H1 (cell line): Measurements from ENCODE around the gene DOK7. TPM values are rescaled to one million over a fixed set of nuclear protein-coding genes. Genes with fewer than 3 reads are reported as not detected.

Source experiments
- CTCF ChIA-PET: fragments of 300-600 bp; sonication (Branson Sonifier 250); formaldehyde crosslinking; loops from one replicate; lab custom pipeline; 2021; ENCODE audit not compliant: partially characterized antibody; lab: Charles Lee
- POLR2A ChIA-PET: fragments of 300-600 bp; sonication (Branson Sonifier 250); formaldehyde crosslinking; loops from one replicate; lab custom pipeline; 2021; ENCODE audit warnings: inconsistent platforms; ENCODE audit not compliant: partially characterized antibody; lab: Charles Lee
- DNase-seq, 2 experiments: peaks; one replicate each; pipeline versions ENCODE4 v3.0.0 to v3.0.0-alpha.2; 2010 to 2022; ENCODE audit warnings: low spot score in 2 of 2, low read depth in 1 of 2, mixed read lengths in 1 of 2
- FAIRE-seq: peaks from 2 replicates; lab custom pipeline; 2011; peaks lifted over from hg19 to GRCh38; lab: Jason Lieb, UNC
- H2AFZ ChIP-seq: 2 replicates; pipeline ENCODE4 v1.8.1; 2012; ENCODE audit warnings: low read length, inconsistent platforms
- H2AK5ac ChIP-seq: 2 replicates; pipeline ENCODE4 v1.6.1; 2013; ENCODE audit warnings: low read depth, low read length
- H2BK120ac ChIP-seq: replicated peaks from 2 replicates; pipeline ENCODE3; 2013; ENCODE audit warnings: low read depth, low read length, inconsistent platforms
- H2BK12ac ChIP-seq: 2 replicates; pipeline ENCODE4 v1.6.1; 2013; ENCODE audit warnings: low read depth, low read length
- H2BK15ac ChIP-seq: 2 replicates; pipeline ENCODE4 v1.6.1; 2013; ENCODE audit warnings: low read length
- H2BK20ac ChIP-seq: 2 replicates; pipeline ENCODE4 v1.6.1; 2013; ENCODE audit warnings: low read length
- H2BK5ac ChIP-seq: 2 replicates; pipeline ENCODE4 v1.6.1; 2013; ENCODE audit warnings: low read depth, low read length
- H3K14ac ChIP-seq: 2 replicates; pipeline ENCODE4 v1.6.1; 2013; ENCODE audit warnings: inconsistent platforms; ENCODE audit not compliant: insufficient read length
- H3K18ac ChIP-seq: 2 replicates; pipeline ENCODE4 v1.6.1; 2013; ENCODE audit warnings: low read length; ENCODE audit errors: extremely low read depth
- H3K23ac ChIP-seq: 2 replicates; pipeline ENCODE4 v1.6.1; 2013; ENCODE audit warnings: inconsistent platforms; ENCODE audit not compliant: insufficient read length
- H3K23me2 ChIP-seq: 2 replicates; pipeline ENCODE4 v1.6.1; 2013; ENCODE audit warnings: low read depth, low read length
- H3K27ac ChIP-seq: 2 replicates; pipeline ENCODE4 v1.6.1; 2011; ENCODE audit warnings: low read depth, low read length, inconsistent platforms
- H3K27me3 ChIP-seq, 4 experiments: replicated peaks in 1 of 4; 1 replicate in 1 of 4; 2 replicates in 3 of 4; pipeline versions ENCODE4 v1.6.1 to v1.8.1; 2011 to 2013; ENCODE audit warnings: low read length in 3 of 4, mild to moderate bottlenecking in 3 of 4, inconsistent platforms in 2 of 4, mixed read lengths in 2 of 4, moderate library complexity in 1 of 4; ENCODE audit not compliant: control insufficient read depth in 3 of 4, insufficient read depth in 3 of 4; ENCODE audit errors: extremely low read depth in 1 of 4
- H3K36me3 ChIP-seq, 4 experiments: 2 replicates each; pipeline versions ENCODE4 v1.6.1 to v1.8.1; 2011 to 2013; ENCODE audit warnings: mild to moderate bottlenecking in 4 of 4, low read length in 3 of 4, moderate library complexity in 2 of 4, control low read depth in 1 of 4, inconsistent platforms in 1 of 4; ENCODE audit not compliant: insufficient read depth in 4 of 4, control insufficient read depth in 2 of 4
- H3K4ac ChIP-seq: replicated peaks from 2 replicates; pipeline ENCODE3; 2013; ENCODE audit warnings: low read length, low read depth, mixed read lengths, inconsistent platforms; ENCODE audit not compliant: insufficient read length
- H3K4me1 ChIP-seq, 4 experiments: replicated peaks in 1 of 4; 1 replicate in 1 of 4; 2 replicates in 3 of 4; pipeline versions ENCODE4 v1.6.1 to v1.8.1; 2011 to 2013; ENCODE audit warnings: low read length in 3 of 4, inconsistent platforms in 2 of 4, mixed read lengths in 1 of 4; ENCODE audit not compliant: insufficient read depth in 4 of 4, control insufficient read depth in 3 of 4
- H3K4me2 ChIP-seq, 2 experiments: 2 replicates each; pipeline versions ENCODE4 v1.6.1 to v1.8.1; 2011 to 2013; ENCODE audit warnings: low read depth in 2 of 2, low read length in 2 of 2, control low read depth in 1 of 2, inconsistent platforms in 1 of 2, mild to moderate bottlenecking in 1 of 2; ENCODE audit not compliant: insufficient read depth in 1 of 2
- H3K4me3 ChIP-seq, 4 experiments: fragments of 200-600, 300-600 bp in 1 of 4; sonication (generic), shearing (Covaris generic), sonication (Bioruptor Twin) in 1 of 4; 2 replicates each; pipeline versions ENCODE4 v1.5.1 to v1.8.1; 2011 to 2016; ENCODE audit warnings: low read length in 4 of 4, low read depth in 3 of 4, control low read depth in 2 of 4, inconsistent platforms in 2 of 4, mild to moderate bottlenecking in 2 of 4, mixed read lengths in 1 of 4, moderate library complexity in 1 of 4; ENCODE audit not compliant: insufficient read depth in 2 of 4; ENCODE audit errors: extremely low read depth in 1 of 4
- H3K56ac ChIP-seq: replicated peaks from 2 replicates; pipeline ENCODE3; 2013; ENCODE audit warnings: low read depth, mild to moderate bottlenecking, mixed read lengths, low read length, inconsistent platforms; ENCODE audit not compliant: insufficient read length
- H3K79me1 ChIP-seq: 2 replicates; pipeline ENCODE4 v1.6.1; 2013; ENCODE audit warnings: low read depth, low read length, control low read depth
- H3K79me2 ChIP-seq, 2 experiments: 2 replicates each; pipeline versions ENCODE4 v1.6.1 to v1.8.1; 2012 to 2013; ENCODE audit warnings: low read length in 2 of 2, mild to moderate bottlenecking in 2 of 2, inconsistent platforms in 1 of 2; ENCODE audit not compliant: insufficient read depth in 2 of 2, control insufficient read depth in 1 of 2
- H3K9ac ChIP-seq, 4 experiments: replicated peaks in 1 of 4; 1 replicate in 1 of 4; 2 replicates in 3 of 4; pipeline versions ENCODE4 v1.6.1 to v1.8.1; 2011 to 2013; ENCODE audit warnings: low read depth in 3 of 4, low read length in 3 of 4, control low read depth in 2 of 4, mild to moderate bottlenecking in 2 of 4, moderate library complexity in 2 of 4, inconsistent platforms in 1 of 4; ENCODE audit errors: extremely low read depth in 1 of 4
- H3K9me3 ChIP-seq, 2 experiments: 2 replicates each; pipeline versions ENCODE4 v1.6.1 to v1.8.1; 2012 to 2013; ENCODE audit warnings: mild to moderate bottlenecking in 2 of 2, moderate library complexity in 2 of 2, control low read depth in 1 of 2, inconsistent platforms in 1 of 2, low read depth in 1 of 2, low read length in 1 of 2, mixed read lengths in 1 of 2; ENCODE audit not compliant: insufficient read depth in 2 of 2
- H4K20me1 ChIP-seq, 2 experiments: replicated peaks in 1 of 2; 2 replicates each; pipeline versions ENCODE3 to v1.8.1; 2011 to 2013; ENCODE audit warnings: inconsistent platforms in 2 of 2, low read length in 2 of 2, mild to moderate bottlenecking in 1 of 2; ENCODE audit not compliant: insufficient read depth in 2 of 2, control insufficient read depth in 1 of 2
- H4K5ac ChIP-seq: 2 replicates; pipeline ENCODE4 v1.6.1; 2013; ENCODE audit warnings: low read length, low read depth, mixed read lengths, inconsistent platforms; ENCODE audit not compliant: insufficient read length
- H4K8ac ChIP-seq: 2 replicates; pipeline ENCODE4 v1.8.0; 2013; ENCODE audit warnings: mild to moderate bottlenecking, moderate library complexity, low read length, inconsistent platforms; ENCODE audit not compliant: insufficient read depth; ENCODE audit errors: extremely low read depth
- H4K91ac ChIP-seq: replicated peaks from 2 replicates; pipeline ENCODE3; 2013; ENCODE audit warnings: low read length, mixed read lengths, inconsistent platforms; ENCODE audit not compliant: insufficient read length
- CREB1 ChIP-seq: IDR thresholded peaks from 2 replicates; pipeline ENCODE4 v1.6.1; 2012; ENCODE audit warnings: inconsistent platforms
- EP300 ChIP-seq, 2 experiments: IDR thresholded peaks; 1 replicate in 1 of 2; 2 replicates in 1 of 2; pipeline ENCODE4 v1.6.1; 2011 to 2012; ENCODE audit warnings: low read depth in 2 of 2, low read length in 2 of 2, mild to moderate bottlenecking in 2 of 2, borderline replicate concordance in 1 of 2, inconsistent platforms in 1 of 2, moderate library complexity in 1 of 2
- HDAC6 ChIP-seq: IDR thresholded peaks from one replicate; pipeline ENCODE4 v1.7.1; 2012; ENCODE audit warnings: low read depth, mild to moderate bottlenecking, inconsistent platforms, low read length, moderate library complexity
- KDM4A ChIP-seq: IDR thresholded peaks from one replicate; pipeline ENCODE4 v1.7.1; 2012; ENCODE audit warnings: low read depth, mild to moderate bottlenecking, moderate library complexity, low read length, inconsistent platforms; ENCODE audit not compliant: severe bottlenecking
- NANOG ChIP-seq: IDR thresholded peaks from 2 replicates; pipeline ENCODE4 v1.6.1; 2011; ENCODE audit warnings: low read length, low read depth, mild to moderate bottlenecking, inconsistent platforms; ENCODE audit not compliant: insufficient read depth, poor library complexity, severe bottlenecking
- PHF8 ChIP-seq: fragments of 200-600 bp; sonication (generic); conservative IDR thresholded peaks from 2 replicates; pipeline ENCODE4 v1.7.1; 2012; ENCODE audit warnings: low read depth, mild to moderate bottlenecking, inconsistent platforms, low read length, moderate library complexity
- POLR2AphosphoS5 ChIP-seq: IDR thresholded peaks from 2 replicates; pipeline ENCODE4 v1.6.1; 2011; ENCODE audit warnings: low read depth, low read length
- RAD21 ChIP-seq, 2 experiments: IDR thresholded peaks in 1 of 2; conservative IDR thresholded peaks in 1 of 2; 2 replicates each; pipeline ENCODE4 v1.6.1; 2011; ENCODE audit warnings: low read depth in 2 of 2, low read length in 2 of 2, improper control_type of control experiment in 1 of 2, inconsistent platforms in 1 of 2, mild to moderate bottlenecking in 1 of 2, moderate library complexity in 1 of 2
- SIN3A ChIP-seq, 2 experiments: IDR thresholded peaks in 1 of 2; conservative IDR thresholded peaks in 1 of 2; 2 replicates each; pipeline ENCODE4 v1.6.1; 2011 to 2012; ENCODE audit warnings: low read length in 2 of 2, improper control_type of control experiment in 1 of 2, low read depth in 1 of 2, mild to moderate bottlenecking in 1 of 2
- TAF7 ChIP-seq: optimal IDR thresholded peaks from 2 replicates; pipeline ENCODE3; 2011; ENCODE audit warnings: low read depth, mild to moderate bottlenecking, inconsistent platforms, low read length, moderate library complexity, borderline replicate concordance
- TBP ChIP-seq: IDR thresholded peaks from 2 replicates; pipeline ENCODE4 v1.6.1; 2011; ENCODE audit warnings: low read depth, low read length, improper control_type of control experiment
- WGBS, 2 experiments: shearing (Covaris generic) in 1 of 2; methylation state at CpG; one replicate each; pipeline versions ENCODE4 v1.1.6 to v1.1.7; 2013 to 2015; ENCODE audit warnings: low lambda C conversion rate in 2 of 2, mixed read lengths in 2 of 2, inconsistent platforms in 1 of 2, low coverage in 1 of 2, missing lambda C conversion rate in 1 of 2; ENCODE audit not compliant: insufficient replicate concordance in 2 of 2, insufficient coverage in 1 of 2, insufficient read length in 1 of 2; ENCODE audit errors: extremely low coverage in 1 of 2, missing lambda C conversion rate in 1 of 2; 5-methylcytosine and 5-hydroxymethylcytosine counted together
- polyA plus RNA-seq, 7 experiments: library from polyadenylated mRNA; depleted of rRNA in 3 of 7; stranded (reverse) in 5 of 7; unstranded in 2 of 7; fragments of >200 nt in 5 of 7; fragments of 200-250 nt in 2 of 7; gene quantifications; 1 replicate in 5 of 7; 2 replicates in 1 of 7; 4 replicates in 1 of 7; pipeline versions ENCODE4 v1.2.1 to v1.2.3, GENCODE V29; 2011 to 2013; ENCODE audit warnings: missing spikeins in 2 of 7, mixed read lengths in 2 of 7
- total RNA-seq: library from RNA; stranded (reverse); fragmentation: NEBNext Ultra II Directional; extraction: Animal tissue kit (Norgen Biotek cat#: 25700); gene quantifications from 2 replicates; pipeline ENCODE4 v1.2.1, GENCODE V29; 2021

Gene DOK7
- total and polyA plus RNA-seq, 2 of the 8 experiments (the other 6 are each of a cell fraction or from before 2014, with no cell fraction given), result 0.32 TPM; not detected in 1

DNA sequence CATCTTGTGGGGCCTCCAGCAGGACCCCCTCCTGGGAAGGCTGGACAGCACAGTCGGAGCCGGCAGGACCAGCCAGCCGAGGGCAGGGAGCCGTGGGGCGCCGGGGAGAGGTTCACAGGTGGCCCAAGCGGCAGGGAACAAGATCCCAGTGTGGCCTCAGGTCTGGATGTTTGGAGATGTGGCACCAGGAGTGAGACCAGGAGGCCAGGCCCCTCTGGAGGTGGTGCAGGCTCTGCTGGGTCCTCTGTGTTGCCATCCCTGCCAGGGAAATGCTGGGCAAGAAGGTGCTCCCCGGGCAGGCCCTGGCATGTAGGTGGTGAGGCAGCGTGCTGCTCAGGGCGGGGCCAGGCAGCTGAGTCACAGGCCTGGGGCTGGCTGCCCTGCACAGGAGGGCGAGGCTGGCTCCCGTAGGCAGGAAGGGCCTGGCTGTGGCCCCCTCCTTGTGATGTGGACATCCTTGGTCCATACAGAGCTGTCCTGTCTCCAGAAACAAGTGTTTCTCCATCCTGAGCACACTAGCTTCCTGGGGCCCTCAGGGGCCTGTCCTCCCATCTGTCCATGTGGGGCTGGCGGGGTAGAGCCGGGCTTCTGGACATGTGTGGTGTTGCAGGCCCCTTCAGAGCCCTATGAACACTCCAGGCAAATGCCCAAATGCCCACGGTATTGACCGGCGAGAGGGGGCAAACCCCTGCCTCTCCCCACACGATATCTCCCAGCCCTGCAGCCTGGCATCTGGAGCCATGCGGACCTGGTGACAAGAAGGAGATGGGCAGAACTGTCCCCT is 26.1 kb upstream of the DOK7 start:
- Histone ChIP-seq H3K4ac (no peak overlapping the region), H3K79me1 (no peaks in the 10 kb centered on the region), H3K9me3 (no peaks in the 10 kb centered on the region), H4K20me1 (no peaks in the 10 kb centered on the region), H3K4me1 (peaks cover 0 to 5% (median 2%) of the 10 kb centered on the region in 4 experiments; a peak in 3 of 7 replicates), H2BK120ac (no peak overlapping the region), H3K56ac (no peak overlapping the region), H2BK5ac (peak overlapping the region; percentile 66; the same call in 1 of the 2 replicates), H3K9ac (no peak overlapping the region), H4K5ac (no peak overlapping the region), H3K14ac (no peak overlapping the region), H4K8ac (no peak overlapping the region), H3K79me2 (no peaks in the 10 kb centered on the region), H3K23ac (no peak overlapping the region), H2BK20ac (no peak overlapping the region), H3K36me3 (no peaks in the 10 kb centered on the region), H3K4me3 (no peak overlapping the region), H3K27me3 (no peaks in the 10 kb centered on the region; a peak in 1 of 7 replicates), H3K18ac (no peak overlapping the region; the same call in 1 of the 2 replicates), H3K4me2 (no peak overlapping the region), H4K91ac (peak overlapping the region; percentile 65), H3K23me2 (no peaks in the 10 kb centered on the region), H2BK12ac (no peak overlapping the region), H3K27ac (no peak overlapping the region), H2AK5ac (no peak overlapping the region), H2BK15ac (no peak overlapping the region), H2AFZ (no peak overlapping the region)
- POLR2A ChIA-PET, result interaction anchor here (1.1 kb wide), 1 partner anchor 143 kb away, joined by 3 read pairs; no protein-coding TSS in a partner anchor
- DNase-seq (no peak), FAIRE-seq (no peak)
- CTCF ChIA-PET, result interaction anchor here (1.3 to 11.6 kb wide), 6 partner anchors 9 to 117 kb away, joined by 3 to 152 read pairs (median 11); no protein-coding TSS in a partner anchor
- WGBS, 2 experiments, result 94% methylated on average over 17 of the region's 19 CpGs; no CpG with 5 or more reads in 1 of the 2 experiments
- TF ChIP-seq KDM4A (no peak), HDAC6 (no peak), SIN3A (conservative IDR thresholded peaks at IDR 0.05 in 1 of 2, IDR thresholded peaks at IDR 0.05 in 1 of 2; ENCODE audit: low read depth in 1 of 2, low read length in 2 of 2) (no peak), NANOG (no peak), PHF8 (no peak), TAF7 (no peak), POLR2AphosphoS5 (no peak), EP300 (IDR thresholded peaks at IDR 0.05; ENCODE audit: borderline replicate concordance in 1 of 2, low read depth in 2 of 2, low read length in 2 of 2) (no peak), CREB1 (no peak), RAD21 (IDR thresholded peaks at IDR 0.05 in 1 of 2, conservative IDR thresholded peaks at IDR 0.05 in 1 of 2; ENCODE audit: low read depth in 2 of 2, low read length in 2 of 2) (no peak), TBP (no peak)
